Measurements from ENCODE around the gene STK38.

DNA sequence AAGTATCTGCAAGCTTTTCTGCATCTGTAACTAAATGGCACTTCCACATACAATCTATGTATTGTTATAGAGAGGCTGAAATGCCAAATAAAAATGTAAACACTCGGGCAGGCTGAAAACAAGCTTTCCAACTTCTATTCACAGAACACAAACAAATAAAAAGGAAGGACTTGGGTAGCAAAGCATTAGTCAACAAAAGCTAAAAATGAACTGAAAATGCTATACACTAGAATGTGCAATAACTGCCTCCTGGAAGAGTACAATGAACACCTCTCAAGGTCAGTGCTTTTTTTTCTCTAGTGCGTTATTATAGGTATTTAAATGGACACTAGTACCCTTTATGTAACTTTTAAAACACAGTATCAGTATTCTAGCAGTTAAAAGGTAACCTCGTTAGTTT, 31.4 kb downstream of the STK38 start:
- TF ChIP-seq, protein P1, sequence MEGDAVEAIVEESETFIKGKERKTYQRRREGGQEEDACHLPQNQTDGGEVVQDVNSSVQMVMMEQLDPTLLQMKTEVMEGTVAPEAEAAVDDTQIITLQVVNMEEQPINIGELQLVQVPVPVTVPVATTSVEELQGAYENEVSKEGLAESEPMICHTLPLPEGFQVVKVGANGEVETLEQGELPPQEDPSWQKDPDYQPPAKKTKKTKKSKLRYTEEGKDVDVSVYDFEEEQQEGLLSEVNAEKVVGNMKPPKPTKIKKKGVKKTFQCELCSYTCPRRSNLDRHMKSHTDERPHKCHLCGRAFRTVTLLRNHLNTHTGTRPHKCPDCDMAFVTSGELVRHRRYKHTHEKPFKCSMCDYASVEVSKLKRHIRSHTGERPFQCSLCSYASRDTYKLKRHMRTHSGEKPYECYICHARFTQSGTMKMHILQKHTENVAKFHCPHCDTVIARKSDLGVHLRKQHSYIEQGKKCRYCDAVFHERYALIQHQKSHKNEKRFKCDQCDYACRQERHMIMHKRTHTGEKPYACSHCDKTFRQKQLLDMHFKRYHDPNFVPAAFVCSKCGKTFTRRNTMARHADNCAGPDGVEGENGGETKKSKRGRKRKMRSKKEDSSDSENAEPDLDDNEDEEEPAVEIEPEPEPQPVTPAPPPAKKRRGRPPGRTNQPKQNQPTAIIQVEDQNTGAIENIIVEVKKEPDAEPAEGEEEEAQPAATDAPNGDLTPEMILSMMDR (IDR thresholded peaks at IDR 0.05), result no peak
- TF ChIP-seq REST (IDR thresholded peaks at IDR 0.05; ENCODE audit: insufficient read depth in 1 of 2, low read depth in 2 of 2, low read length in 1 of 2), result peak in 1 of 2 experiments; percentile 8; a peak in 1 of 4 replicates
- no peak for TF ChIP-seq POLR2AphosphoS5 (IDR thresholded peaks at IDR 0.05; ENCODE audit: low read depth, low read length)
- no peak for TF ChIP-seq TCF7L2 (IDR thresholded peaks at IDR 0.05; ENCODE audit: low read depth, low read length)
- no peak for TF ChIP-seq SIN3A (IDR thresholded peaks at IDR 0.05; ENCODE audit: borderline replicate concordance, insufficient read depth, low read depth, low read length)
